SK-N-SH treated with all-trans-retinoic acid at 6 μM for 48 hours (cell line): Measurements from ENCODE around the gene AIDA.

Source experiments
- ATAC-seq: fragments of 200-7000 bp; cut with Tn5 transposase; 3 replicates; pipeline ENCODE4 v1.9.1; 2020; ENCODE audit warnings: mild to moderate bottlenecking, moderate library complexity
- CSDC2 ChIP-seq: fragments of 250-450 bp; sonication (Bioruptor Pico); IDR thresholded peaks from 2 replicates; pipeline ENCODE4 v1.5.0; 2020; ENCODE audit warnings: mild to moderate bottlenecking, moderate library complexity
- GLIS3 ChIP-seq: fragments of 250-450 bp; sonication (Bioruptor Pico); IDR thresholded peaks from 2 replicates; pipeline ENCODE4 v1.5.0; 2020; ENCODE audit warnings: mild to moderate bottlenecking, moderate library complexity
- PPARA ChIP-seq: fragments of 250-450 bp; sonication (Bioruptor Pico); IDR thresholded peaks from 2 replicates; pipeline ENCODE4 v1.5.0; 2020; ENCODE audit warnings: mild to moderate bottlenecking, borderline replicate concordance
- RARB ChIP-seq: fragments of 250-450 bp; sonication (Bioruptor Pico); IDR thresholded peaks from 2 replicates; pipeline ENCODE4 v1.8.0; 2021; ENCODE audit warnings: mild to moderate bottlenecking, moderate library complexity
- TCF4 ChIP-seq: fragments of 250-450 bp; sonication (Bioruptor Pico); IDR thresholded peaks from 2 replicates; pipeline ENCODE4 v1.8.0; 2021; ENCODE audit warnings: mild to moderate bottlenecking, moderate library complexity, borderline replicate concordance
- TOX ChIP-seq: fragments of 250-450 bp; sonication (Bioruptor Pico); IDR thresholded peaks from 2 replicates; pipeline ENCODE4 v1.8.0; 2021; ENCODE audit warnings: mild to moderate bottlenecking, moderate library complexity, borderline replicate concordance
- ZC3H10 ChIP-seq: fragments of 250-450 bp; sonication (Bioruptor Pico); IDR thresholded peaks from 2 replicates; pipeline ENCODE4 v1.5.1; 2021; ENCODE audit warnings: mild to moderate bottlenecking, moderate library complexity
- ZFP3 ChIP-seq: fragments of 250-450 bp; sonication (Bioruptor Pico); IDR thresholded peaks from 2 replicates; pipeline ENCODE4 v1.5.0; 2020; ENCODE audit warnings: mild to moderate bottlenecking, moderate library complexity
- ZNF70 ChIP-seq: fragments of 450-650 bp; formaldehyde crosslinking; IDR thresholded peaks from 2 replicates; pipeline ENCODE4 v1.5.0; 2020; ENCODE audit warnings: mild to moderate bottlenecking, moderate library complexity
- ZNF8 ChIP-seq: fragments of 450-650 bp; formaldehyde crosslinking; IDR thresholded peaks from 2 replicates; pipeline ENCODE4 v1.5.0; 2020; ENCODE audit warnings: mild to moderate bottlenecking, moderate library complexity
- TF ChIP-seq, protein P1 (sequence below): fragments of 250-450 bp; sonication (Bioruptor Pico); IDR thresholded peaks from 2 replicates; pipeline ENCODE4 v1.8.0; 2021; ENCODE audit warnings: low read depth, mild to moderate bottlenecking, moderate library complexity, borderline replicate concordance
- TF ChIP-seq, protein P2 (sequence below): fragments of 250-450 bp; sonication (Bioruptor Pico); IDR thresholded peaks from 2 replicates; pipeline ENCODE4 v1.5.1; 2020; ENCODE audit warnings: low read depth, mild to moderate bottlenecking, moderate library complexity
- TF ChIP-seq, protein P3 (sequence below): fragments of 250-450 bp; sonication (Bioruptor Pico); IDR thresholded peaks from 2 replicates; pipeline ENCODE4 v1.5.1; 2021; ENCODE audit warnings: mild to moderate bottlenecking, moderate library complexity
- TF ChIP-seq, protein P4 (sequence below): fragments of 250-450 bp; sonication (Bioruptor Pico); IDR thresholded peaks from 2 replicates; pipeline ENCODE4 v1.5.0; 2020; ENCODE audit warnings: mild to moderate bottlenecking, moderate library complexity
- TF ChIP-seq, protein P5 (sequence below): fragments of 250-450 bp; sonication (Bioruptor Pico); IDR thresholded peaks from 2 replicates; pipeline ENCODE4 v1.8.0; 2020; ENCODE audit warnings: mild to moderate bottlenecking, moderate library complexity, borderline replicate concordance

The AIDA gene, protein sequence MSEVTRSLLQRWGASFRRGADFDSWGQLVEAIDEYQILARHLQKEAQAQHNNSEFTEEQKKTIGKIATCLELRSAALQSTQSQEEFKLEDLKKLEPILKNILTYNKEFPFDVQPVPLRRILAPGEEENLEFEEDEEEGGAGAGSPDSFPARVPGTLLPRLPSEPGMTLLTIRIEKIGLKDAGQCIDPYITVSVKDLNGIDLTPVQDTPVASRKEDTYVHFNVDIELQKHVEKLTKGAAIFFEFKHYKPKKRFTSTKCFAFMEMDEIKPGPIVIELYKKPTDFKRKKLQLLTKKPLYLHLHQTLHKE

DNA sequence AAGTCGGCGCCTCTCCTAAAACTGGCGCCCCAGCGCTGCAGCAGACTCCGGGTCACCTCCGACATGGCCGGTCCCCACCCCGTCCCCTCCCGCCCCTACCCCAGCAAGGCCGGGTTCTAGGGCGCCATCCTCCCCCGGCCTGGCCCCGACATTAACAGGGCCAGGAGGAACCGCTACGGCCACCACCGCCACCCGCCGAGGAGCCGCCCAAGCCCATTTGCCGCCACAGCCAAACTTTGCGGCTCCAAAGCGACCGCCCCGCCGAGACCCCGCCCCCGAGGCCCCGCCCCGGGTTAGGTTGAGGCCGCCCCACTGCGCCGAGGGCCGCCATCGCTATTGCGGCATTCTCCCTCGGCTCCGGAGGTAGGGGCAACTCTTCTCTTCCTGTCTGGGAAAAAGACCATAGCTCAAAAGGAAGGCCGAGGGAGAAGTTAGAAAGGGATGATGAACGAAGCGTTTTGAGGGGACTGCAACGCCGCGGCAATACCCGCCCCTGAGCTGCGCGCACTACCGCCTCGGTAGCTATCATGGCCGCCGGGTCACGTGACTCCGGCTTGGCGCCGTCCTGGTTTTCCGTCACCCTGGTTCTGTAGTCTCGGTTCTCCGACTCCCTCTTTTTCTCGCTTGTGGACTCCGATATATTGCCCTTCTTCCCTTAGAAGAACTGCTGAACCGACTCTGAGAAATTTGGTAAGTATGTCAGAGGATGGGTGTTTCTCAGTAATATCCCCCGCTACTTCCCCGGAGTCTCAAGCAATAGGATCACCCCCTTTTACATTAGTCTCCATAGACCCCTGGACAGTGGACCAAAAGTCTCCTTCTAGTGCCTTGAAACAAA, at the start of gene AIDA, which contains the start of gene BROX:
Gene AIDA, minus strand, starts transcription at position 239 of the 838 bp plus-strand sequence. Its CDS starts 174 bp downstream, at position 65.
Gene BROX, plus strand, starts transcription at position 312 of the 838 bp plus-strand sequence. CDS start 3,136 bp downstream, outside the sequence.
- TF ChIP-seq, protein P1, sequence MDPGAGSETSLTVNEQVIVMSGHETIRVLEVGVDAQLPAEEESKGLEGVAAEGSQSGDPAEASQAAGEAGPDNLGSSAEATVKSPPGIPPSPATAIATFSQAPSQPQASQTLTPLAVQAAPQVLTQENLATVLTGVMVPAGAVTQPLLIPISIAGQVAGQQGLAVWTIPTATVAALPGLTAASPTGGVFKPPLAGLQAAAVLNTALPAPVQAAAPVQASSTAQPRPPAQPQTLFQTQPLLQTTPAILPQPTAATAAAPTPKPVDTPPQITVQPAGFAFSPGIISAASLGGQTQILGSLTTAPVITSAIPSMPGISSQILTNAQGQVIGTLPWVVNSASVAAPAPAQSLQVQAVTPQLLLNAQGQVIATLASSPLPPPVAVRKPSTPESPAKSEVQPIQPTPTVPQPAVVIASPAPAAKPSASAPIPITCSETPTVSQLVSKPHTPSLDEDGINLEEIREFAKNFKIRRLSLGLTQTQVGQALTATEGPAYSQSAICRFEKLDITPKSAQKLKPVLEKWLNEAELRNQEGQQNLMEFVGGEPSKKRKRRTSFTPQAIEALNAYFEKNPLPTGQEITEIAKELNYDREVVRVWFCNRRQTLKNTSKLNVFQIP (CRISPR knock-in tag) = 0 out of 2 replicates have a peak, but pooled peaks have one; percentile 58
- TF ChIP-seq, protein P2, sequence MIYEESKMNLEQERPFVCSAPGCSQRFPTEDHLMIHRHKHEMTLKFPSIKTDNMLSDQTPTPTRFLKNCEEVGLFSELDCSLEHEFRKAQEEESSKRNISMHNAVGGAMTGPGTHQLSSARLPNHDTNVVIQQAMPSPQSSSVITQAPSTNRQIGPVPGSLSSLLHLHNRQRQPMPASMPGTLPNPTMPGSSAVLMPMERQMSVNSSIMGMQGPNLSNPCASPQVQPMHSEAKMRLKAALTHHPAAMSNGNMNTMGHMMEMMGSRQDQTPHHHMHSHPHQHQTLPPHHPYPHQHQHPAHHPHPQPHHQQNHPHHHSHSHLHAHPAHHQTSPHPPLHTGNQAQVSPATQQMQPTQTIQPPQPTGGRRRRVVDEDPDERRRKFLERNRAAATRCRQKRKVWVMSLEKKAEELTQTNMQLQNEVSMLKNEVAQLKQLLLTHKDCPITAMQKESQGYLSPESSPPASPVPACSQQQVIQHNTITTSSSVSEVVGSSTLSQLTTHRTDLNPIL (CRISPR knock-in tag) = no peak
- TF ChIP-seq ZC3H10 = peak; percentile 51; the same call in 1 of the 2 replicates
- ATAC-seq = peak; percentile 88

DNA sequence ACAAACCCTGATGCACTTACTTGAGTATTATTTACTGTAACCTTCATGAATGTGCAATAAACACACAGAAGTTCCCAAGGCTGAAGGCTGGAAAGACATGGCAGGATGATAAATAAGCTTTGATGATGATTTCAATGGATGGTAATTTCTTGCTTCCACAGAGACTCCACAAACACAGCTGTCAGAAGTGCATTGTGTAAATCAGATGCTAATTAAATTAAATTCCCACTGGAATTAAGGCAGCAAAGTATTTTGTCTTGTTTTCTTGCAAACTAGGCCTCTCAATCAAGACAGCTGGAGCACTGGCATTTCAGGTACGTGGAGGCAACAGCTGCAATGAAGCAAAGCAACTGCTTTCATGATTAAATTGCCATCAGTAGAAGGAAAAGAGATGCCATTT, 48.8 kb upstream of the AIDA start:
- ATAC-seq = no peak
- TF ChIP-seq TCF4 (CRISPR knock-in tag) (no peak), ZNF70 (no peak), TOX (no peak), RARB (CRISPR knock-in tag) (no peak), CSDC2 (CRISPR knock-in tag) (no peak), GLIS3 (CRISPR knock-in tag) (no peak), ZC3H10 (no peak), ZNF8 (no peak), PPARA (no peak), ZFP3 (CRISPR knock-in tag) (no peak)
- TF ChIP-seq, protein P3, sequence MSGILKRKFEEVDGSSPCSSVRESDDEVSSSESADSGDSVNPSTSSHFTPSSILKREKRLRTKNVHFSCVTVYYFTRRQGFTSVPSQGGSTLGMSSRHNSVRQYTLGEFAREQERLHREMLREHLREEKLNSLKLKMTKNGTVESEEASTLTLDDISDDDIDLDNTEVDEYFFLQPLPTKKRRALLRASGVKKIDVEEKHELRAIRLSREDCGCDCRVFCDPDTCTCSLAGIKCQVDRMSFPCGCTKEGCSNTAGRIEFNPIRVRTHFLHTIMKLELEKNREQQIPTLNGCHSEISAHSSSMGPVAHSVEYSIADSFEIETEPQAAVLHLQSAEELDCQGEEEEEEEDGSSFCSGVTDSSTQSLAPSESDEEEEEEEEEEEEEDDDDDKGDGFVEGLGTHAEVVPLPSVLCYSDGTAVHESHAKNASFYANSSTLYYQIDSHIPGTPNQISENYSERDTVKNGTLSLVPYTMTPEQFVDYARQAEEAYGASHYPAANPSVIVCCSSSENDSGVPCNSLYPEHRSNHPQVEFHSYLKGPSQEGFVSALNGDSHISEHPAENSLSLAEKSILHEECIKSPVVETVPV (CRISPR knock-in tag) = no peak
- TF ChIP-seq, protein P2 (CRISPR knock-in tag) = no peak
- TF ChIP-seq, protein P4, sequence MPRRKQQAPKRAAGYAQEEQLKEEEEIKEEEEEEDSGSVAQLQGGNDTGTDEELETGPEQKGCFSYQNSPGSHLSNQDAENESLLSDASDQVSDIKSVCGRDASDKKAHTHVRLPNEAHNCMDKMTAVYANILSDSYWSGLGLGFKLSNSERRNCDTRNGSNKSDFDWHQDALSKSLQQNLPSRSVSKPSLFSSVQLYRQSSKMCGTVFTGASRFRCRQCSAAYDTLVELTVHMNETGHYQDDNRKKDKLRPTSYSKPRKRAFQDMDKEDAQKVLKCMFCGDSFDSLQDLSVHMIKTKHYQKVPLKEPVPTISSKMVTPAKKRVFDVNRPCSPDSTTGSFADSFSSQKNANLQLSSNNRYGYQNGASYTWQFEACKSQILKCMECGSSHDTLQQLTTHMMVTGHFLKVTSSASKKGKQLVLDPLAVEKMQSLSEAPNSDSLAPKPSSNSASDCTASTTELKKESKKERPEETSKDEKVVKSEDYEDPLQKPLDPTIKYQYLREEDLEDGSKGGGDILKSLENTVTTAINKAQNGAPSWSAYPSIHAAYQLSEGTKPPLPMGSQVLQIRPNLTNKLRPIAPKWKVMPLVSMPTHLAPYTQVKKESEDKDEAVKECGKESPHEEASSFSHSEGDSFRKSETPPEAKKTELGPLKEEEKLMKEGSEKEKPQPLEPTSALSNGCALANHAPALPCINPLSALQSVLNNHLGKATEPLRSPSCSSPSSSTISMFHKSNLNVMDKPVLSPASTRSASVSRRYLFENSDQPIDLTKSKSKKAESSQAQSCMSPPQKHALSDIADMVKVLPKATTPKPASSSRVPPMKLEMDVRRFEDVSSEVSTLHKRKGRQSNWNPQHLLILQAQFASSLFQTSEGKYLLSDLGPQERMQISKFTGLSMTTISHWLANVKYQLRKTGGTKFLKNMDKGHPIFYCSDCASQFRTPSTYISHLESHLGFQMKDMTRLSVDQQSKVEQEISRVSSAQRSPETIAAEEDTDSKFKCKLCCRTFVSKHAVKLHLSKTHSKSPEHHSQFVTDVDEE = no peak
- TF ChIP-seq, protein P5, sequence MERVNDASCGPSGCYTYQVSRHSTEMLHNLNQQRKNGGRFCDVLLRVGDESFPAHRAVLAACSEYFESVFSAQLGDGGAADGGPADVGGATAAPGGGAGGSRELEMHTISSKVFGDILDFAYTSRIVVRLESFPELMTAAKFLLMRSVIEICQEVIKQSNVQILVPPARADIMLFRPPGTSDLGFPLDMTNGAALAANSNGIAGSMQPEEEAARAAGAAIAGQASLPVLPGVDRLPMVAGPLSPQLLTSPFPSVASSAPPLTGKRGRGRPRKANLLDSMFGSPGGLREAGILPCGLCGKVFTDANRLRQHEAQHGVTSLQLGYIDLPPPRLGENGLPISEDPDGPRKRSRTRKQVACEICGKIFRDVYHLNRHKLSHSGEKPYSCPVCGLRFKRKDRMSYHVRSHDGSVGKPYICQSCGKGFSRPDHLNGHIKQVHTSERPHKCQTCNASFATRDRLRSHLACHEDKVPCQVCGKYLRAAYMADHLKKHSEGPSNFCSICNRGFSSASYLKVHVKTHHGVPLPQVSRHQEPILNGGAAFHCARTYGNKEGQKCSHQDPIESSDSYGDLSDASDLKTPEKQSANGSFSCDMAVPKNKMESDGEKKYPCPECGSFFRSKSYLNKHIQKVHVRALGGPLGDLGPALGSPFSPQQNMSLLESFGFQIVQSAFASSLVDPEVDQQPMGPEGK (CRISPR knock-in tag) = no peak
- TF ChIP-seq, protein P1 (CRISPR knock-in tag) = no peak
